ENCODE results near the gene KDM6A. TPM values are rescaled to one million over a fixed set of nuclear protein-coding genes. Genes with fewer than 3 reads are reported as not detected.

Gene KDM6A
- total RNA-seq, 1 donor from 2014 or later, result 38.4 TPM

- DNase-seq (ENCODE audit: low spot score), result peak; percentile 45
- Mint-ChIP-seq H3K9me3 (ENCODE audit: unreplicated experiment) (no peaks in the 10 kb centered on the region), H3K27ac (ENCODE audit: unreplicated experiment) (peak overlapping the region; percentile 96), H3K27me3 (ENCODE audit: unreplicated experiment) (peaks cover 6% of the 10 kb centered on the region), H3K4me1 (ENCODE audit: unreplicated experiment) (peaks cover 4% of the 10 kb centered on the region), H3K36me3 (ENCODE audit: low read depth, unreplicated experiment) (no peaks in the 10 kb centered on the region), H3K4me3 (ENCODE audit: unreplicated experiment) (peak overlapping the region; percentile 93)
- no peak for TF ChIP-seq CTCF (IDR thresholded peaks at IDR 0.05; ENCODE audit: unreplicated experiment)
Observed at GRCh38 chrX:44871931-44872820, 812 bp upstream of the KDM6A start.

- Mint-ChIP-seq H3K4me1 (ENCODE audit: unreplicated experiment) (peaks cover 4% of the 10 kb centered on the region), H3K27me3 (ENCODE audit: unreplicated experiment) (peaks cover 6% of the 10 kb centered on the region), H3K9me3 (ENCODE audit: unreplicated experiment) (no peaks in the 10 kb centered on the region), H3K36me3 (ENCODE audit: low read depth, unreplicated experiment) (no peaks in the 10 kb centered on the region), H3K4me3 (ENCODE audit: unreplicated experiment) (peak overlapping the region; percentile 96), H3K27ac (ENCODE audit: unreplicated experiment) (peak overlapping the region; percentile 99)
- DNase-seq (ENCODE audit: low spot score), result peak; percentile 63
- TF ChIP-seq CTCF (IDR thresholded peaks at IDR 0.05; ENCODE audit: unreplicated experiment), result no peak
Observed at GRCh38 chrX:44873415-44874276, 658 bp downstream of the KDM6A start.

GRCh38 chrX:44874420-44875184 lies 1.6 kb downstream of the KDM6A start:
- Mint-ChIP-seq H3K27ac (ENCODE audit: unreplicated experiment) (peak overlapping the region; percentile 99), H3K9me3 (ENCODE audit: unreplicated experiment) (no peaks in the 10 kb centered on the region), H3K36me3 (ENCODE audit: low read depth, unreplicated experiment) (no peaks in the 10 kb centered on the region), H3K4me3 (ENCODE audit: unreplicated experiment) (peak overlapping the region; percentile 96), H3K27me3 (ENCODE audit: unreplicated experiment) (peaks cover 6% of the 10 kb centered on the region), H3K4me1 (ENCODE audit: unreplicated experiment) (peaks cover 4% of the 10 kb centered on the region)
- no peak for TF ChIP-seq CTCF (IDR thresholded peaks at IDR 0.05; ENCODE audit: unreplicated experiment)
- no peak for DNase-seq (ENCODE audit: low spot score)

- Mint-ChIP-seq H3K27ac (ENCODE audit: unreplicated experiment) (peak overlapping the region; percentile 67), H3K36me3 (ENCODE audit: low read depth, unreplicated experiment) (no peaks in the 10 kb centered on the region), H3K27me3 (ENCODE audit: unreplicated experiment) (peaks cover 6% of the 10 kb centered on the region), H3K4me3 (ENCODE audit: unreplicated experiment) (peak overlapping the region; percentile 96), H3K9me3 (ENCODE audit: unreplicated experiment) (no peaks in the 10 kb centered on the region), H3K4me1 (ENCODE audit: unreplicated experiment) (peaks cover 4% of the 10 kb centered on the region)
- no peak for TF ChIP-seq CTCF (IDR thresholded peaks at IDR 0.05; ENCODE audit: unreplicated experiment)
- DNase-seq (ENCODE audit: low spot score), result no peak
Observed at GRCh38 chrX:44875185-44875489, 2.1 kb downstream of the KDM6A start.

Data from endothelial cell (in vitro differentiated cells).